Left colon (tissue), 2 donors: ENCODE measurements around the gene MEMO1. TPM values are rescaled to one million over a fixed set of nuclear protein-coding genes. Genes with fewer than 3 reads are reported as not detected.
"Not testable (repeated sequence)": the region's sequence is repeated elsewhere in the genome, so short reads cannot be mapped to it uniquely, and the experiment has no call there.

Experiments used
- ATAC-seq: fragments of 200-7000 bp; cut with Tn5 transposase; one replicate; pipeline ENCODE4 v1.9.1; 2020; ENCODE audit warnings: mild to moderate bottlenecking, moderate library complexity
- DNase-seq, 2 donors: peaks; one replicate each; pipeline ENCODE4 v3.0.0-alpha.2; 2020
- intact Hi-C, 2 donors: fragments of 100-400 bp; cut with DNase I in 1 of 2; cut with micrococcal nuclease in 1 of 2; formaldehyde crosslinking; loops; one replicate each; pipeline versions ENCODE4 v1.11.2 to v1.14.0; 2022; cut with DNase I, micrococcal nuclease
- long read RNA-seq: library from polyadenylated mRNA; unstranded; transcript quantifications from one replicate; pipeline ENCODE4 v2.0.0, GENCODE V29; 2021
- total RNA-seq, 2 donors: library from RNA; stranded (reverse); fragmentation: NEBNext Ultra II Directional; extraction: Animal tissue kit (Norgen Biotek cat#: 25700); gene quantifications; one replicate each; pipeline ENCODE4 v1.2.1, GENCODE V29; 2021
- donor health status: DM: no; HTN: no; CAD: no.
- donor health status: DM: yes; HTN: yes; CAD: no.

MEMO1 gene
- total RNA-seq = 10 to 100 TPM; 28.2 to 29.1 TPM
- long read RNA-seq, full-length matches to known transcripts = 17 of 26 reads
- long read RNA-seq, partial matches to known transcripts = 3 of 26 reads
- long read RNA-seq, other reads (novel, unspliced or antisense) = 6 of 26 reads

- peak; percentile 96 to 98 for DNase-seq
- intact Hi-C loops = no loop called here
- peak; percentile 78 for ATAC-seq
Observed at GRCh38 chr2:32010670-32011484, at the start of gene MEMO1. Gene MEMO1, minus strand, starts transcription at chr2:32011008. Its CDS starts 761 bp downstream, at chr2:32010247.

GRCh38 chr2:32060266-32060665 lies 49.5 kb upstream of the MEMO1 start:
- intact Hi-C loops = loop anchor here in 1 of 2 donors (10.0 kb wide), 1 partner anchor 95 kb away; no protein-coding TSS in a partner anchor
- DNase-seq (no peak), ATAC-seq (no peak)

- intact Hi-C loops = no loop called here
- DNase-seq (no peak), ATAC-seq (no peak)
Observed at GRCh38 chr2:32058130-32058529, 47.3 kb upstream of the MEMO1 start.

GRCh38 chr2:32054583-32054982 lies 43.8 kb upstream of the MEMO1 start:
- DNase-seq, intact Hi-C loops, ATAC-seq: not testable (repeated sequence)

GRCh38 chr2:32051836-32052439 lies 41.1 kb upstream of the MEMO1 start:
- peak; percentile 45 for ATAC-seq
- intact Hi-C loops = no loop called here
- no peak for DNase-seq

- ATAC-seq = no peak
- no peak for DNase-seq
- intact Hi-C loops = no loop called here
Observed at GRCh38 chr2:32043561-32043960, 32.8 kb upstream of the MEMO1 start.

GRCh38 chr2:32039447-32040219 lies 28.8 kb upstream of the MEMO1 start, which contains the start of gene DPY30:
Gene DPY30, minus strand, starts transcription at chr2:32039805. Its CDS starts 349 bp downstream, at chr2:32039456.
- ATAC-seq = peak; percentile 99
- DNase-seq = peak; percentile 91 to 93
- intact Hi-C loops = no loop called here

- DNase-seq, intact Hi-C loops, ATAC-seq: not testable (repeated sequence)
Observed at GRCh38 chr2:32034198-32034887, 23.5 kb upstream of the MEMO1 start.

GRCh38 chr2:32018789-32019482 lies 8.1 kb upstream of the MEMO1 start:
- intact Hi-C loops = not testable (repeated sequence)
- DNase-seq (peak in 1 of 2 donors; percentile 52), ATAC-seq (peak; percentile 84)

GRCh38 chr2:32012872-32013271 lies 2.1 kb upstream of the MEMO1 start:
- intact Hi-C loops = no loop called here
- ATAC-seq (no peak), DNase-seq (no peak)

GRCh38 chr2:32011485-32011960 lies 715 bp upstream of the MEMO1 start:
- intact Hi-C loops = no loop called here
- ATAC-seq (no peak), DNase-seq (no peak)

GRCh38 chr2:32010280-32010669 lies 533 bp downstream of the MEMO1 start:
- intact Hi-C loops = not testable (repeated sequence)
- ATAC-seq = peak; percentile 77

GRCh38 chr2:32009516-32010256 lies 1.1 kb downstream of the MEMO1 start:
- intact Hi-C loops = no loop called here
- DNase-seq (peak; percentile 34 to 58), ATAC-seq (peak; percentile 46)

More at GRCh38 chr2:32010280-32010669, 533 bp downstream of the MEMO1 start:
- DNase-seq = peak; percentile 49 to 69

GRCh38 chr2:32008805-32009515 lies 1.8 kb downstream of the MEMO1 start:
- ATAC-seq = no peak
- intact Hi-C loops = no loop called here
- DNase-seq = peak in 1 of 2 donors; percentile 31

- DNase-seq (no peak), ATAC-seq (no peak)
- intact Hi-C loops = no loop called here
Observed at GRCh38 chr2:32007121-32007391, 3.8 kb downstream of the MEMO1 start.

- DNase-seq = no peak
- intact Hi-C loops = no loop called here
- ATAC-seq = no peak
Observed at GRCh38 chr2:32005371-32005976, 5.3 kb downstream of the MEMO1 start.
